K562 (cell line): ENCODE data around the gene SCFD2.

Experiments
- CTCF ChIP-seq, 3 experiments: IDR thresholded peaks in 2 of 3; conservative IDR thresholded peaks in 1 of 3; 2 replicates each; pipeline ENCODE4 v1.5.1; 2011 to 2012; ENCODE audit warnings: low read length in 3 of 3, mild to moderate bottlenecking in 3 of 3, control low read depth in 2 of 3, improper control_type of control experiment in 1 of 3, inconsistent platforms in 1 of 3, low read depth in 1 of 3, mixed read lengths in 1 of 3, moderate library complexity in 1 of 3; ENCODE audit not compliant: insufficient read depth in 2 of 3
- NBN ChIP-seq: fragments of 450-650 bp; IDR thresholded peaks from 2 replicates; pipeline ENCODE4 v1.6.1; 2016; ENCODE audit warnings: low read depth, mild to moderate bottlenecking
- SMAD1 ChIP-seq: fragments of 150-350 bp; IDR thresholded peaks from 2 replicates; pipeline ENCODE4 v1.6.1; 2014; ENCODE audit warnings: low read length, low read depth; ENCODE audit not compliant: partially characterized antibody
- TAF9B ChIP-seq: fragments of 450-650 bp; IDR thresholded peaks from 2 replicates; pipeline ENCODE4 v1.6.1; 2018; ENCODE audit warnings: mild to moderate bottlenecking; ENCODE audit not compliant: partially characterized antibody
- TF ChIP-seq, protein P1 (sequence below): fragments of 250-450 bp; sonication (Bioruptor Pico); IDR thresholded peaks from 2 replicates; pipeline ENCODE4 v1.5.0; 2022; ENCODE audit warnings: mild to moderate bottlenecking
- TF ChIP-seq, protein P2 (sequence below): fragments of 250-450 bp; sonication (Bioruptor Pico); IDR thresholded peaks from 2 replicates; pipeline ENCODE4 v1.4.0; 2020; ENCODE audit warnings: mild to moderate bottlenecking, moderate library complexity

- TF ChIP-seq, protein P1, sequence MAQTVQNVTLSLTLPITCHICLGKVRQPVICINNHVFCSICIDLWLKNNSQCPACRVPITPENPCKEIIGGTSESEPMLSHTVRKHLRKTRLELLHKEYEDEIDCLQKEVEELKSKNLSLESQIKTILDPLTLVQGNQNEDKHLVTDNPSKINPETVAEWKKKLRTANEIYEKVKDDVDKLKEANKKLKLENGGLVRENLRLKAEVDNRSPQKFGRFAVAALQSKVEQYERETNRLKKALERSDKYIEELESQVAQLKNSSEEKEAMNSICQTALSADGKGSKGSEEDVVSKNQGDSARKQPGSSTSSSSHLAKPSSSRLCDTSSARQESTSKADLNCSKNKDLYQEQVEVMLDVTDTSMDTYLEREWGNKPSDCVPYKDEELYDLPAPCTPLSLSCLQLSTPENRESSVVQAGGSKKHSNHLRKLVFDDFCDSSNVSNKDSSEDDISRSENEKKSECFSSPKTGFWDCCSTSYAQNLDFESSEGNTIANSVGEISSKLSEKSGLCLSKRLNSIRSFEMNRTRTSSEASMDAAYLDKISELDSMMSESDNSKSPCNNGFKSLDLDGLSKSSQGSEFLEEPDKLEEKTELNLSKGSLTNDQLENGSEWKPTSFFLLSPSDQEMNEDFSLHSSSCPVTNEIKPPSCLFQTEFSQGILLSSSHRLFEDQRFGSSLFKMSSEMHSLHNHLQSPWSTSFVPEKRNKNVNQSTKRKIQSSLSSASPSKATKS (CRISPR knock-in tag), result no peak
- TF ChIP-seq SMAD1, result no peak
- no peak for TF ChIP-seq NBN
- TF ChIP-seq CTCF (IDR thresholded peaks at IDR 0.05 in 2 of 3, conservative IDR thresholded peaks at IDR 0.05 in 1 of 3; ENCODE audit: insufficient read depth in 2 of 3, low read depth in 1 of 3, low read length in 3 of 3), result no peak
- TF ChIP-seq, protein P2, sequence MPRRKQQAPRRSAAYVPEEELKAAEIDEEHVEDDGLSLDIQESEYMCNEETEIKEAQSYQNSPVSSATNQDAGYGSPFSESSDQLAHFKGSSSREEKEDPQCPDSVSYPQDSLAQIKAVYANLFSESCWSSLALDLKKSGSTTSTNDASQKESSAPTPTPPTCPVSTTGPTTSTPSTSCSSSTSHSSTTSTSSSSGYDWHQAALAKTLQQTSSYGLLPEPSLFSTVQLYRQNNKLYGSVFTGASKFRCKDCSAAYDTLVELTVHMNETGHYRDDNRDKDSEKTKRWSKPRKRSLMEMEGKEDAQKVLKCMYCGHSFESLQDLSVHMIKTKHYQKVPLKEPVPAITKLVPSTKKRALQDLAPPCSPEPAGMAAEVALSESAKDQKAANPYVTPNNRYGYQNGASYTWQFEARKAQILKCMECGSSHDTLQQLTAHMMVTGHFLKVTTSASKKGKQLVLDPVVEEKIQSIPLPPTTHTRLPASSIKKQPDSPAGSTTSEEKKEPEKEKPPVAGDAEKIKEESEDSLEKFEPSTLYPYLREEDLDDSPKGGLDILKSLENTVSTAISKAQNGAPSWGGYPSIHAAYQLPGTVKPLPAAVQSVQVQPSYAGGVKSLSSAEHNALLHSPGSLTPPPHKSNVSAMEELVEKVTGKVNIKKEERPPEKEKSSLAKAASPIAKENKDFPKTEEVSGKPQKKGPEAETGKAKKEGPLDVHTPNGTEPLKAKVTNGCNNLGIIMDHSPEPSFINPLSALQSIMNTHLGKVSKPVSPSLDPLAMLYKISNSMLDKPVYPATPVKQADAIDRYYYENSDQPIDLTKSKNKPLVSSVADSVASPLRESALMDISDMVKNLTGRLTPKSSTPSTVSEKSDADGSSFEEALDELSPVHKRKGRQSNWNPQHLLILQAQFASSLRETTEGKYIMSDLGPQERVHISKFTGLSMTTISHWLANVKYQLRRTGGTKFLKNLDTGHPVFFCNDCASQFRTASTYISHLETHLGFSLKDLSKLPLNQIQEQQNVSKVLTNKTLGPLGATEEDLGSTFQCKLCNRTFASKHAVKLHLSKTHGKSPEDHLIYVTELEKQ (CRISPR knock-in tag), result no peak
- TF ChIP-seq TAF9B, result no peak
These were observed 209.0 kb downstream of the SCFD2 start for GRCh38 chr4:53156896-53157295.
